Astrocyte (in vitro differentiated cells and primary cell): ENCODE measurements around the gene TADA2A. TPM values are rescaled to one million over a fixed set of nuclear protein-coding genes. Genes with fewer than 3 reads are reported as not detected.

ENCODE experiments used
- DNase-seq: peaks from one replicate; pipeline ENCODE4 v3.0.0-alpha.2; 2010; ENCODE audit warnings: low read depth
- FAIRE-seq: peaks from 2 replicates; lab custom pipeline; 2011; peaks lifted over from hg19 to GRCh38; lab: Jason Lieb, UNC
- H2AFZ ChIP-seq: 2 replicates; pipeline ENCODE4 v1.6.0; 2012; ENCODE audit warnings: low read depth, low read length, inconsistent platforms
- H3K27ac ChIP-seq: 2 replicates; pipeline ENCODE4 v1.5.1; 2011; ENCODE audit warnings: low read depth, low read length, inconsistent platforms
- H3K27me3 ChIP-seq: 2 replicates; pipeline ENCODE4 v1.6.0; 2011; ENCODE audit warnings: low read length, inconsistent platforms; ENCODE audit not compliant: insufficient read depth
- H3K36me3 ChIP-seq: 2 replicates; pipeline ENCODE4 v1.5.1; 2011; ENCODE audit warnings: low read length, inconsistent platforms; ENCODE audit not compliant: insufficient read depth
- H3K4me1 ChIP-seq: 2 replicates; pipeline ENCODE4 v1.5.1; 2011; ENCODE audit warnings: low read length, inconsistent platforms; ENCODE audit not compliant: insufficient read depth
- H3K4me2 ChIP-seq: 2 replicates; pipeline ENCODE4 v1.6.0; 2012; ENCODE audit warnings: low read length, inconsistent platforms
- H3K4me3 ChIP-seq: 2 replicates; pipeline ENCODE4 v1.5.1; 2011; ENCODE audit warnings: low read depth, mild to moderate bottlenecking, low read length, inconsistent platforms; ENCODE audit not compliant: insufficient read depth
- H3K79me2 ChIP-seq: 2 replicates; pipeline ENCODE4 v1.6.0; 2012; ENCODE audit warnings: mild to moderate bottlenecking, low read length, inconsistent platforms; ENCODE audit not compliant: insufficient read depth
- H3K9ac ChIP-seq: 2 replicates; pipeline ENCODE4 v1.6.0; 2012; ENCODE audit warnings: mild to moderate bottlenecking, low read length, inconsistent platforms
- H3K9me3 ChIP-seq: 2 replicates; pipeline ENCODE4 v1.5.1; 2012; ENCODE audit warnings: low read depth, mild to moderate bottlenecking, low read length, inconsistent platforms; ENCODE audit not compliant: insufficient read depth
- H4K20me1 ChIP-seq: 2 replicates; pipeline ENCODE4 v1.6.0; 2012; ENCODE audit warnings: low read length, inconsistent platforms; ENCODE audit not compliant: insufficient read depth
- H3K27ac Mint-ChIP-seq: one replicate; pipeline ENCODE4 v1.8.0; 2021; ENCODE audit warnings: mild to moderate bottlenecking, mixed read lengths; ENCODE audit not compliant: unreplicated experiment
- H3K27me3 Mint-ChIP-seq: one replicate; pipeline ENCODE4 v1.8.0; 2021; ENCODE audit warnings: low read depth, mixed read lengths; ENCODE audit not compliant: unreplicated experiment
- H3K36me3 Mint-ChIP-seq: one replicate; pipeline ENCODE4 v1.8.0; 2021; ENCODE audit warnings: low read depth, mixed read lengths; ENCODE audit not compliant: unreplicated experiment
- H3K4me1 Mint-ChIP-seq: one replicate; pipeline ENCODE4 v1.8.0; 2021; ENCODE audit warnings: low read depth, mixed read lengths; ENCODE audit not compliant: unreplicated experiment
- H3K4me3 Mint-ChIP-seq: one replicate; pipeline ENCODE4 v1.8.0; 2021; ENCODE audit warnings: mild to moderate bottlenecking, moderate library complexity, mixed read lengths; ENCODE audit not compliant: unreplicated experiment
- H3K9me3 Mint-ChIP-seq: one replicate; pipeline ENCODE4 v1.8.0; 2021; ENCODE audit warnings: mild to moderate bottlenecking, mixed read lengths; ENCODE audit not compliant: unreplicated experiment
- CTCF ChIP-seq: IDR thresholded peaks from 2 replicates; pipeline ENCODE4 v1.5.1; 2011; ENCODE audit warnings: low read depth, mild to moderate bottlenecking, inconsistent platforms, low read length, moderate library complexity; ENCODE audit not compliant: insufficient read depth
- EZH2 ChIP-seq: IDR thresholded peaks from 2 replicates; pipeline ENCODE4 v1.6.1; 2012; ENCODE audit warnings: mild to moderate bottlenecking, low read length, inconsistent platforms; ENCODE audit not compliant: insufficient read depth
- total RNA-seq: library from RNA; stranded (reverse); gene quantifications from 2 replicates; pipeline ENCODE4 v1.2.1, GENCODE V29; 2021

The TADA2A gene
- total RNA-seq, 1 donor from 2014 or later, result 14.0 TPM

GRCh38 chr17:37463039-37463438 is 56.4 kb downstream of the TADA2A start:
- Mint-ChIP-seq H3K36me3 (peaks cover 16% of the 10 kb centered on the region), H3K9me3 (no peaks in the 10 kb centered on the region), H3K27me3 (no peaks in the 10 kb centered on the region), H3K4me1 (peaks cover 7% of the 10 kb centered on the region), H3K27ac (no peak overlapping the region), H3K4me3 (no peak overlapping the region)
- DNase-seq (no peak), FAIRE-seq (no peak)
- Histone ChIP-seq H3K4me1 (peaks cover 7% of the 10 kb centered on the region), H3K36me3 (peaks cover 10% of the 10 kb centered on the region), H3K27ac (no peak overlapping the region), H3K79me2 (no peaks in the 10 kb centered on the region), H3K9ac (no peak overlapping the region), H3K9me3 (no peaks in the 10 kb centered on the region), H2AFZ (no peak overlapping the region), H4K20me1 (no peaks in the 10 kb centered on the region), H3K4me2 (no peak overlapping the region), H3K27me3 (no peaks in the 10 kb centered on the region), H3K4me3 (no peak overlapping the region)
- no peak for TF ChIP-seq CTCF
- TF ChIP-seq EZH2, result no peak

GRCh38 chr17:37465069-37465616 is 58.5 kb downstream of the TADA2A start:
- Histone ChIP-seq H3K4me2 (no peak overlapping the region), H2AFZ (no peak overlapping the region), H4K20me1 (no peaks in the 10 kb centered on the region), H3K79me2 (no peaks in the 10 kb centered on the region), H3K27me3 (no peaks in the 10 kb centered on the region), H3K9ac (no peak overlapping the region), H3K4me1 (no peaks in the 10 kb centered on the region), H3K4me3 (no peak overlapping the region), H3K9me3 (no peaks in the 10 kb centered on the region), H3K36me3 (peaks cover 18% of the 10 kb centered on the region), H3K27ac (no peak overlapping the region)
- FAIRE-seq, result no peak
- Mint-ChIP-seq H3K36me3 (peaks cover 14% of the 10 kb centered on the region), H3K4me1 (no peaks in the 10 kb centered on the region), H3K27me3 (no peaks in the 10 kb centered on the region), H3K4me3 (no peak overlapping the region), H3K27ac (no peak overlapping the region), H3K9me3 (no peaks in the 10 kb centered on the region)
- peak; percentile 74 for DNase-seq
- no peak for TF ChIP-seq CTCF
- no peak for TF ChIP-seq EZH2

GRCh38 chr17:37466471-37466870 is 59.8 kb downstream of the TADA2A start:
- FAIRE-seq, result no peak

More at GRCh38 chr17:37466471-37466870, 59.8 kb downstream of the TADA2A start:
- peaks cover 17% of the 10 kb centered on the region for H3K36me3 Mint-ChIP-seq
- no peaks in the 10 kb centered on the region for H3K4me1 Mint-ChIP-seq
- no peaks in the 10 kb centered on the region for H3K27me3 ChIP-seq
- no peak for DNase-seq
- no peak overlapping the region for H3K4me3 ChIP-seq
- TF ChIP-seq EZH2 (no peak), CTCF (no peak)
- no peak overlapping the region for H3K27ac ChIP-seq
- H3K9me3 ChIP-seq, result no peaks in the 10 kb centered on the region
- H4K20me1 ChIP-seq, result no peaks in the 10 kb centered on the region
- H3K9ac ChIP-seq, result no peak overlapping the region
- no peak overlapping the region for H3K4me3 Mint-ChIP-seq
- no peak overlapping the region for H2AFZ ChIP-seq
- no peaks in the 10 kb centered on the region for H3K9me3 Mint-ChIP-seq
- H3K4me2 ChIP-seq, result no peak overlapping the region
- peaks cover 29% of the 10 kb centered on the region for H3K36me3 ChIP-seq
- no peaks in the 10 kb centered on the region for H3K79me2 ChIP-seq
- H3K27me3 Mint-ChIP-seq, result no peaks in the 10 kb centered on the region
- no peaks in the 10 kb centered on the region for H3K4me1 ChIP-seq
- no peak overlapping the region for H3K27ac Mint-ChIP-seq
